K562 (cell line): ENCODE data around the gene CPN2. TPM values are rescaled to one million over a fixed set of nuclear protein-coding genes. Genes with fewer than 3 reads are reported as not detected.

ENCODE experiments used
- ATAC-seq: fragments of 200-7000 bp; cut with Tn5 transposase; 3 replicates; pipeline ENCODE4 v1.9.1; 2020; ENCODE audit warnings: moderate library complexity
- BruUV-seq: library from RNA; stranded (reverse); fragments of 400-500 nt; replicated peaks from 2 replicates; lab custom pipeline; 2021; lab: Mats Ljungman, UMichigan
- CTCF ChIA-PET: fragments of 300-600 bp; formaldehyde crosslinking; extraction: SDS; loops from one replicate; lab custom pipeline; 2021; ENCODE audit warnings: low intra/inter-chr PET ratio; lab: Yijun Ruan, JAX
- POLR2A ChIA-PET: fragments of 300-600, 350-650 bp; sonication (Branson Sonifier 250); formaldehyde crosslinking; extraction: SDS; loops from one replicate; lab custom pipeline; 2021; ENCODE audit warnings: antibody characterized with exemption, inconsistent platforms; lab: Yijun Ruan, JAX
- DNase-seq, 4 experiments: peaks; one replicate each; pipeline versions ENCODE4 v3.0.0 to v3.0.0-alpha.2; 2011 to 2018; ENCODE audit warnings: low spot score in 3 of 4, mixed read lengths in 3 of 4; ENCODE audit errors: extremely low read depth in 1 of 4
- FAIRE-seq: peaks from 2 replicates; lab custom pipeline; 2011; peaks lifted over from hg19 to GRCh38; lab: Jason Lieb, UNC
- H2AFZ ChIP-seq: 2 replicates; pipeline ENCODE4 v1.6.0; 2011; ENCODE audit warnings: low read depth, low read length, control low read depth, inconsistent platforms
- H3K27ac ChIP-seq: fragments of 200-600 bp; 3 replicates; pipeline ENCODE4 v1.8.0; 2011; ENCODE audit warnings: low read depth, mild to moderate bottlenecking, control low read depth, inconsistent platforms, low read length, moderate library complexity, mixed read lengths; ENCODE audit errors: extremely low read depth
- H3K27me3 ChIP-seq, 2 experiments: fragments of 300-600 bp in 1 of 2; 2 replicates in 1 of 2; 3 replicates in 1 of 2; pipeline versions ENCODE4 v1.6.0 to v1.8.0; 2011; ENCODE audit warnings: inconsistent platforms in 2 of 2, low read length in 2 of 2, mild to moderate bottlenecking in 1 of 2, mixed read lengths in 1 of 2, moderate library complexity in 1 of 2; ENCODE audit not compliant: control insufficient read depth in 2 of 2, insufficient read depth in 2 of 2
- H3K36me3 ChIP-seq: fragments of 300-600 bp; 3 replicates; pipeline ENCODE4 v1.8.0; 2011; ENCODE audit warnings: mild to moderate bottlenecking, low read length, inconsistent platforms; ENCODE audit not compliant: control insufficient read depth, insufficient read depth
- H3K4me1 ChIP-seq, 2 experiments: fragments of 200-600 bp in 1 of 2; replicated peaks in 1 of 2; 2 replicates in 1 of 2; 3 replicates in 1 of 2; pipeline versions ENCODE4 v1.5.1 to v1.8.0; 2011; ENCODE audit warnings: inconsistent platforms in 2 of 2, low read length in 2 of 2, mild to moderate bottlenecking in 1 of 2, mixed read lengths in 1 of 2, moderate library complexity in 1 of 2; ENCODE audit not compliant: control insufficient read depth in 2 of 2, insufficient read depth in 2 of 2
- H3K4me2 ChIP-seq: 2 replicates; pipeline ENCODE4 v1.6.1; 2011; ENCODE audit warnings: low read length, control low read depth, inconsistent platforms, mixed read lengths; ENCODE audit not compliant: insufficient read depth
- H3K4me3 ChIP-seq: fragments of 200-600 bp; sonication (generic), shearing (Covaris generic); 2 replicates; pipeline ENCODE4 v1.5.1; 2016; ENCODE audit warnings: control low read depth, inconsistent platforms
- H3K79me2 ChIP-seq: fragments of 200-600 bp; 3 replicates; pipeline ENCODE4 v1.8.0; 2011; ENCODE audit warnings: low read length, inconsistent platforms; ENCODE audit not compliant: control insufficient read depth, insufficient read depth
- H3K9ac ChIP-seq, 2 experiments: 2 replicates each; pipeline versions ENCODE4 v1.6.0 to v1.6.1; 2011; ENCODE audit warnings: low read depth in 2 of 2, low read length in 2 of 2, control low read depth in 1 of 2, inconsistent platforms in 1 of 2, mild to moderate bottlenecking in 1 of 2, mixed read lengths in 1 of 2; ENCODE audit not compliant: insufficient read depth in 1 of 2
- H3K9me1 ChIP-seq: one replicate; pipeline ENCODE4 v1.6.0; 2011; ENCODE audit warnings: inconsistent platforms, mild to moderate bottlenecking, low read length, moderate library complexity; ENCODE audit not compliant: control insufficient read depth, insufficient read depth
- H3K9me3 ChIP-seq: replicated peaks from 2 replicates; pipeline ENCODE4 v1.5.1; 2011; ENCODE audit warnings: low read depth, low read length, inconsistent platforms; ENCODE audit not compliant: control insufficient read depth, insufficient read depth
- H4K20me1 ChIP-seq: replicated peaks from 2 replicates; pipeline ENCODE4 v1.6.1; 2011; ENCODE audit warnings: low read length, inconsistent platforms, mixed read lengths; ENCODE audit not compliant: control insufficient read depth, insufficient read depth
- CHD2 ChIP-seq: IDR thresholded peaks from 2 replicates; pipeline ENCODE4 v1.6.1; 2011; ENCODE audit warnings: low read depth, low read length
- FOXA3 ChIP-seq, 2 experiments: fragments of 450-650 bp in 1 of 2; sonication (generic) in 1 of 2; formaldehyde crosslinking; IDR thresholded peaks in 1 of 2; conservative IDR thresholded peaks in 1 of 2; 2 replicates each; pipeline versions ENCODE4 v1.4.0 to v1.8.0; 2020 to 2022; ENCODE audit warnings: mild to moderate bottlenecking in 2 of 2, missing genetic modification reagents in 1 of 2
- MCM2 ChIP-seq: fragments of 450-650 bp; IDR thresholded peaks from 2 replicates; pipeline ENCODE4 v1.6.1; 2017; ENCODE audit warnings: low read depth, mild to moderate bottlenecking
- MEF2A ChIP-seq: IDR thresholded peaks from 2 replicates; pipeline ENCODE4 v1.6.1; 2011; ENCODE audit warnings: low read depth, mild to moderate bottlenecking, low read length, moderate library complexity; ENCODE audit not compliant: control insufficient read depth
- NONO ChIP-seq, 2 experiments: fragments of 200-400 bp in 1 of 2; fragments of 450-650 bp in 1 of 2; formaldehyde crosslinking in 1 of 2; IDR thresholded peaks; 2 replicates each; pipeline ENCODE4 v1.6.1; 2017; ENCODE audit warnings: low read depth in 2 of 2, mild to moderate bottlenecking in 2 of 2, moderate library complexity in 2 of 2, low read length in 1 of 2
- NR4A1 ChIP-seq, 2 experiments: fragments of 250-450 bp in 1 of 2; fragments of 450-650 bp in 1 of 2; sonication (Bioruptor Pico) in 1 of 2; IDR thresholded peaks; 2 replicates each; pipeline versions ENCODE4 v1.4.0 to v1.6.1; 2016 to 2020; ENCODE audit warnings: mild to moderate bottlenecking in 2 of 2, missing compliant biosample characterization in 1 of 2, missing genetic modification characterization in 1 of 2, moderate library complexity in 1 of 2
- RBBP5 ChIP-seq: fragments of 200-600 bp; sonication (generic); IDR thresholded peaks from 2 replicates; pipeline ENCODE4 v1.6.1; 2012; ENCODE audit warnings: borderline replicate concordance, mild to moderate bottlenecking, low read length, control low read depth, inconsistent platforms; ENCODE audit not compliant: insufficient read depth, poor library complexity, severe bottlenecking
- XRCC4 ChIP-seq: IDR thresholded peaks from one replicate; pipeline ENCODE4 v1.6.1; 2011; ENCODE audit not compliant: insufficient read depth, insufficient read length; ENCODE audit errors: extremely low read depth
- ZNF124 ChIP-seq: sonication (generic); formaldehyde crosslinking; IDR thresholded peaks from 2 replicates; pipeline ENCODE4 v1.8.1; 2022; ENCODE audit warnings: missing genetic modification reagents
- ZNF165 ChIP-seq: fragments of 250-450 bp; sonication (Bioruptor Pico); IDR thresholded peaks from 2 replicates; pipeline ENCODE4 v1.4.0; 2020; ENCODE audit warnings: borderline replicate concordance
- WGBS: fragments of 100-300 bp; shearing (Covaris generic); methylation state at CpG from one replicate; pipeline ENCODE4 v1.1.6; 2016; ENCODE audit warnings: low coverage, mixed read lengths; ENCODE audit not compliant: insufficient coverage; ENCODE audit errors: missing lambda C conversion rate; 5-methylcytosine and 5-hydroxymethylcytosine counted together
- in situ Hi-C: fragments of 300-500 bp; cut with MboI; formaldehyde crosslinking; loops from 4 replicates; pipeline ENCODE4 v1.15.0; 2018; ENCODE audit warnings: inconsistent platforms, mixed read lengths
- intact Hi-C: fragments of 100-400 bp; cut with micrococcal nuclease; formaldehyde crosslinking; loops from 2 replicates; pipeline ENCODE4 v1.14.2; 2022
- polyA plus RNA-seq, 8 experiments: library from polyadenylated mRNA; depleted of rRNA in 4 of 8; stranded (reverse) in 5 of 8; unstranded in 3 of 8; fragments of >200 nt; fragmentation: Nextera tagmentation in 2 of 8; fragmentation: Illumina TruSeq in 1 of 8; extraction: Ambion mirVana in 2 of 8; extraction: Trizol in 1 of 8; gene quantifications; 2 replicates each; pipeline versions ENCODE4 v1.2.1 to v1.2.3, GENCODE V29; 2011 to 2014; ENCODE audit warnings: inconsistent platforms in 1 of 8, missing spikeins in 1 of 8
- total RNA-seq, 7 experiments: library from RNA; depleted of rRNA in 6 of 7; stranded (reverse); fragments of >200 nt in 6 of 7; fragmentation: Illumina TruSeq in 2 of 7; extraction: Trizol in 2 of 7; gene quantifications; 2 replicates each; pipeline versions ENCODE4 v1.2.1 to v1.2.3, GENCODE V29; 2011 to 2021; ENCODE audit warnings: low replicate concordance in 1 of 7
- TF ChIP-seq, protein P1 (sequence below), 2 experiments: fragments of 450-650 bp; IDR thresholded peaks; 2 replicates each; pipeline ENCODE4 v1.6.1; 2016
- TF ChIP-seq, protein P2 (sequence below): fragments of 250-450 bp; sonication (Bioruptor Pico); IDR thresholded peaks from 2 replicates; pipeline ENCODE4 v1.9.0; 2021; ENCODE audit warnings: mild to moderate bottlenecking, inconsistent platforms
- TF ChIP-seq, protein P3 (sequence below): sonication (generic); formaldehyde crosslinking; IDR thresholded peaks from 2 replicates; pipeline ENCODE4 v1.5.0; 2020; ENCODE audit warnings: missing genetic modification reagents
- TF ChIP-seq, protein P4 (sequence below): sonication (generic); formaldehyde crosslinking; IDR thresholded peaks from 2 replicates; pipeline ENCODE4 v1.8.1; 2023; ENCODE audit warnings: mild to moderate bottlenecking, missing genetic modification reagents

CPN2 gene
- total and polyA plus RNA-seq, 9 of the 15 experiments (the other 6 are each of a cell fraction or from before 2014, with no cell fraction given): not detected

DNA sequence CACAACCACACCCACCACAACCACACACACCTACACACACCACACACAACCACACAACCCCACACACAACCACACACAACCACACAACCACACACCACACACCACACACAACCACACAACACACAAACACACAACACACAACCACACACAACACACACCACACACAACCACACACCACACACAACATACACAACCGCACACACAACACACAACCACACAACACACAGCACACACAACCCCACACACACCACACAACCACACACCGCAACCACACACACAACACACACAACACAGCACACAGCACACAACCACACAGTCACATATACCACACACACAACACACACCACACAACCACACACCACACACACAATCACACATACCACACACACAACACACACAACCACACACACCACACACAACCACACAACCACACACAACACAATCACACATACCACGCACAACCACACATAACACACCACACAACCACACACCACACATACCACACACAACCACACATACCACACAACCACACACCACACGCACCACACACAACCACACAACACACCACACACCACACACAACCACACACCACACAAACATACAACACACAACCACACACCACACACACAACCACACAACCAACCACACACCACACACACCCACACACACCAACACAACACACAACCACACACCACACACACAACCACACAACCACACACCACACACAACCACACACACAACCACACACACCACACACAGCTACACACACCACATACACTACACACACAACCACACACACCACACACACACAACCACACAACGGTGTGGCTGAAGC is 23.7 kb downstream of the CPN2 start:
- Histone ChIP-seq H3K36me3 (no peaks in the 10 kb centered on the region), H3K79me2 (no peaks in the 10 kb centered on the region), H3K9me1 (no peaks in the 10 kb centered on the region), H3K9ac (no peak overlapping the region; a peak in 1 of 4 replicates), H3K4me1 (peaks cover 12 to 52% of the 10 kb centered on the region in 2 experiments; a peak in 4 of 5 replicates), H2AFZ (no peak overlapping the region), H3K27ac (no peak overlapping the region; the same call in 2 of the 3 replicates), H3K27me3 (peaks cover 0 to 45% of the 10 kb centered on the region in 2 experiments; a peak in 3 of 5 replicates), H4K20me1 (no peaks in the 10 kb centered on the region), H3K4me2 (peak overlapping the region; percentile 19; the same call in 1 of the 2 replicates), H3K4me3 (no peak overlapping the region), H3K9me3 (no peaks in the 10 kb centered on the region; the same call in 1 of the 2 replicates)
- FAIRE-seq: no peak
- POLR2A ChIA-PET: no interaction called here
- no peak for ATAC-seq
- WGBS: 58% methylated on average over 3 of the region's 5 CpGs
- BruUV-seq: no TSS peak
- CTCF ChIA-PET: no interaction called here
- DNase-seq: no peak
- in situ Hi-C loops: loop anchor here (10.0 to 25.0 kb wide), 2 partner anchors 673 to 1865 kb away; no protein-coding TSS in a partner anchor
- intact Hi-C loops: loop anchor here (10.0 kb wide), 1 partner anchor 733 kb away; the partner anchor contains the start of gene OPA1
- no peak for TF ChIP-seq MEF2A
- no peak for TF ChIP-seq CHD2
- TF ChIP-seq, protein P1, sequence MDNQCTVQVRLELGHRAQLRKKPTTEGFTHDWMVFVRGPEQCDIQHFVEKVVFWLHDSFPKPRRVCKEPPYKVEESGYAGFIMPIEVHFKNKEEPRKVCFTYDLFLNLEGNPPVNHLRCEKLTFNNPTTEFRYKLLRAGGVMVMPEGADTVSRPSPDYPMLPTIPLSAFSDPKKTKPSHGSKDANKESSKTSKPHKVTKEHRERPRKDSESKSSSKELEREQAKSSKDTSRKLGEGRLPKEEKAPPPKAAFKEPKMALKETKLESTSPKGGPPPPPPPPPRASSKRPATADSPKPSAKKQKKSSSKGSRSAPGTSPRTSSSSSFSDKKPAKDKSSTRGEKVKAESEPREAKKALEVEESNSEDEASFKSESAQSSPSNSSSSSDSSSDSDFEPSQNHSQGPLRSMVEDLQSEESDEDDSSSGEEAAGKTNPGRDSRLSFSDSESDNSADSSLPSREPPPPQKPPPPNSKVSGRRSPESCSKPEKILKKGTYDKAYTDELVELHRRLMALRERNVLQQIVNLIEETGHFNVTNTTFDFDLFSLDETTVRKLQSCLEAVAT (IDR thresholded peaks at IDR 0.05): peak; percentile 37 to 86; a peak in 3 of 4 replicates
- TF ChIP-seq RBBP5: no peak
- TF ChIP-seq, protein P2, sequence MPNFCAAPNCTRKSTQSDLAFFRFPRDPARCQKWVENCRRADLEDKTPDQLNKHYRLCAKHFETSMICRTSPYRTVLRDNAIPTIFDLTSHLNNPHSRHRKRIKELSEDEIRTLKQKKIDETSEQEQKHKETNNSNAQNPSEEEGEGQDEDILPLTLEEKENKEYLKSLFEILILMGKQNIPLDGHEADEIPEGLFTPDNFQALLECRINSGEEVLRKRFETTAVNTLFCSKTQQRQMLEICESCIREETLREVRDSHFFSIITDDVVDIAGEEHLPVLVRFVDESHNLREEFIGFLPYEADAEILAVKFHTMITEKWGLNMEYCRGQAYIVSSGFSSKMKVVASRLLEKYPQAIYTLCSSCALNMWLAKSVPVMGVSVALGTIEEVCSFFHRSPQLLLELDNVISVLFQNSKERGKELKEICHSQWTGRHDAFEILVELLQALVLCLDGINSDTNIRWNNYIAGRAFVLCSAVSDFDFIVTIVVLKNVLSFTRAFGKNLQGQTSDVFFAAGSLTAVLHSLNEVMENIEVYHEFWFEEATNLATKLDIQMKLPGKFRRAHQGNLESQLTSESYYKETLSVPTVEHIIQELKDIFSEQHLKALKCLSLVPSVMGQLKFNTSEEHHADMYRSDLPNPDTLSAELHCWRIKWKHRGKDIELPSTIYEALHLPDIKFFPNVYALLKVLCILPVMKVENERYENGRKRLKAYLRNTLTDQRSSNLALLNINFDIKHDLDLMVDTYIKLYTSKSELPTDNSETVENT (CRISPR knock-in tag): no peak
- TF ChIP-seq, protein P3, sequence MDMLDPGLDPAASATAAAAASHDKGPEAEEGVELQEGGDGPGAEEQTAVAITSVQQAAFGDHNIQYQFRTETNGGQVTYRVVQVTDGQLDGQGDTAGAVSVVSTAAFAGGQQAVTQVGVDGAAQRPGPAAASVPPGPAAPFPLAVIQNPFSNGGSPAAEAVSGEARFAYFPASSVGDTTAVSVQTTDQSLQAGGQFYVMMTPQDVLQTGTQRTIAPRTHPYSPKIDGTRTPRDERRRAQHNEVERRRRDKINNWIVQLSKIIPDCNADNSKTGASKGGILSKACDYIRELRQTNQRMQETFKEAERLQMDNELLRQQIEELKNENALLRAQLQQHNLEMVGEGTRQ (CRISPR knock-in tag): no peak
- no peak for TF ChIP-seq FOXA3 (CRISPR knock-in tag; conservative IDR thresholded peaks at IDR 0.05 in 1 of 2, IDR thresholded peaks at IDR 0.05 in 1 of 2)
- no peak for TF ChIP-seq ZNF165 (CRISPR knock-in tag)
- no peak for TF ChIP-seq MCM2
- no peak for TF ChIP-seq XRCC4
- no peak for TF ChIP-seq NONO (IDR thresholded peaks at IDR 0.05; ENCODE audit: low read depth in 2 of 2, low read length in 1 of 2)
- TF ChIP-seq, protein P4, sequence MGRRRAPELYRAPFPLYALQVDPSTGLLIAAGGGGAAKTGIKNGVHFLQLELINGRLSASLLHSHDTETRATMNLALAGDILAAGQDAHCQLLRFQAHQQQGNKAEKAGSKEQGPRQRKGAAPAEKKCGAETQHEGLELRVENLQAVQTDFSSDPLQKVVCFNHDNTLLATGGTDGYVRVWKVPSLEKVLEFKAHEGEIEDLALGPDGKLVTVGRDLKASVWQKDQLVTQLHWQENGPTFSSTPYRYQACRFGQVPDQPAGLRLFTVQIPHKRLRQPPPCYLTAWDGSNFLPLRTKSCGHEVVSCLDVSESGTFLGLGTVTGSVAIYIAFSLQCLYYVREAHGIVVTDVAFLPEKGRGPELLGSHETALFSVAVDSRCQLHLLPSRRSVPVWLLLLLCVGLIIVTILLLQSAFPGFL (CRISPR knock-in tag): no peak
- no peak for TF ChIP-seq ZNF124
- no peak for TF ChIP-seq NR4A1 (CRISPR knock-in tag; IDR thresholded peaks at IDR 0.05)
- TF ChIP-seq NR4A1 (tag; IDR thresholded peaks at IDR 0.05): no peak
